Urinary bladder (tissue), 4 donors: ENCODE measurements around the gene TEC. TPM values are rescaled to one million over a fixed set of nuclear protein-coding genes. Genes with fewer than 3 reads are reported as not detected.

Experiments
- DNase-seq: peaks from one replicate; pipeline ENCODE4 v3.0.0-alpha.2; 2015; ENCODE audit errors: extremely low spot score
- H3K27ac ChIP-seq: one replicate; pipeline ENCODE4 v1.5.1; 2013; ENCODE audit warnings: low read depth, mild to moderate bottlenecking, moderate library complexity
- H3K36me3 ChIP-seq: one replicate; pipeline ENCODE4 v1.6.1; 2013; ENCODE audit warnings: mild to moderate bottlenecking, moderate library complexity; ENCODE audit not compliant: insufficient read depth
- H3K4me1 ChIP-seq: one replicate; pipeline ENCODE4 v1.6.1; 2013; ENCODE audit warnings: mild to moderate bottlenecking, moderate library complexity; ENCODE audit not compliant: insufficient read depth
- H3K4me3 ChIP-seq: one replicate; pipeline ENCODE4 v1.5.1; 2013; ENCODE audit warnings: low read depth, low read length
- WGBS: extraction: QIAGEN DNeasy Blood & Tissue Kit; methylation state at CpG from one replicate; pipeline ENCODE4 v1.1.7; 2013; 5-methylcytosine and 5-hydroxymethylcytosine counted together
- polyA plus RNA-seq: library from polyadenylated mRNA; stranded (reverse); fragments of 200-250 nt; gene quantifications from one replicate; pipeline ENCODE4 v1.2.3, GENCODE V29; 2013
- total RNA-seq: library from RNA; depleted of rRNA; stranded (reverse); fragments of >200 nt; gene quantifications from one replicate; pipeline ENCODE4 v1.2.3, GENCODE V29; 2014
- donor health status: healthy with polysubstance abuse.
- donor health status: healthy.

The TEC gene
- total and polyA plus RNA-seq, 2 donors: 0.67 to 2.6 TPM

DNA sequence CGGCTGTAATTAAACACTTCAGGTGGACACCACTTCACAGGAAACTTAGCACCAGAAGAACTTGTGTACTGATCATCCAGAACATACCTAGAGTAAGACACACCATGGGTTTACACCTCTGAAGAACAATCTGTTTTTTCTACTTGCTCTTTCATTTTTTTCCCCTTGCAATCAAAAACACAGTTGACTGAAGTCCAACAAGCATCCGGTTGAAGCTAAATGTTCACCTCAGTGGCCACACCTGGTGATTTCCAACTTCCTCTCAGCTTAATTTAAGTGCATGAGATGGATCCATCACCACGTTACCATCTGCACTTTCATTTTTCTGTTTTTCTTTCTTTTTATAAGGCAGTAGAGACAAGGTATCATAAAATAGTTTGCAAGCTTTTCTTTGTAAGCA is 130.7 kb downstream of the TEC start:
- Histone ChIP-seq H3K27ac (no peak overlapping the region), H3K4me3 (no peak overlapping the region), H3K4me1 (no peaks in the 10 kb centered on the region), H3K36me3 (peaks cover 4% of the 10 kb centered on the region)
- DNase-seq: no peak
- WGBS: 80% methylated on average over 3 of the region's 3 CpGs

DNA sequence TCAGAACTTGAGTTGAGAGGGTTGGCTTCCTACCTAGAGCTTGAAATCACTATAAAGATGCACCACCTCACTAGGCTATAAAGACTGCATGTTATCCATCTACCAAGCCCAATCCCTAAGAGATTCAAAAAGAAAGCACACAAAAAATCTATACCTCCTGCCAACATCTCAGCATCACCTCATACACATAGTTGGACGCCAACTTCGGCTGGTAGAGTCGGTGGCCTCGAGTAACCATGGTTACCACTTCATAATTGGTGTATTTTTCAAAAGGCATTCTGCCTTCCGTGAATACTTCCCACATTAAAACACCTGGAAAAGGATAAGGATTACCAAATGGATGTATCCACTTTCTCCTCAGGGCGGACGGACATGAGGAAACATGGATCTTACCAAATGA is 131.1 kb downstream of the TEC start:
- WGBS: 91% methylated on average over 7 of the region's 7 CpGs
- Histone ChIP-seq H3K4me1 (no peaks in the 10 kb centered on the region), H3K27ac (no peak overlapping the region), H3K36me3 (peaks cover 4% of the 10 kb centered on the region), H3K4me3 (no peak overlapping the region)
- DNase-seq: no peak

DNA sequence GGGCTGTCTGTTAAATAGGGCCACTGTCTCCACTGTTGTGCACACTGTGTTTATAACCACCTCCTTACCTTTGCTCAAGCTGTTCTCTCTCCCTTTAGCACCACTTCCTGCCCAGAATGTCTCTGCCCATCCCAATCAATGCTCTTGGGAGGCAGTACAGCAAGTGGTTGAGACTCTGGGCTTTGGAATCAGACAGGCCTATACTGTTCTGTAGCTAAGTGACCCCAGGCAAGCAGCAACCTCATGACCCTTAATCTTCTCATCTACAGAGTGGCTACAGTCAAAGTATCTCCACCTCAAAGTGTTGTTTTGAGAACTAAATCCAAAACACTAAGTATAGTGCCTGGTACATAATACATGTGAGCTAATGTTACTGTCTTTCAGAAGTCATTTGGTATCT is 131.8 kb downstream of the TEC start:
- no peak overlapping the region for H3K4me3 ChIP-seq
- peaks cover 4% of the 10 kb centered on the region for H3K36me3 ChIP-seq
- H3K27ac ChIP-seq: no peak overlapping the region
- no peak for DNase-seq
- H3K4me1 ChIP-seq: no peaks in the 10 kb centered on the region

DNA sequence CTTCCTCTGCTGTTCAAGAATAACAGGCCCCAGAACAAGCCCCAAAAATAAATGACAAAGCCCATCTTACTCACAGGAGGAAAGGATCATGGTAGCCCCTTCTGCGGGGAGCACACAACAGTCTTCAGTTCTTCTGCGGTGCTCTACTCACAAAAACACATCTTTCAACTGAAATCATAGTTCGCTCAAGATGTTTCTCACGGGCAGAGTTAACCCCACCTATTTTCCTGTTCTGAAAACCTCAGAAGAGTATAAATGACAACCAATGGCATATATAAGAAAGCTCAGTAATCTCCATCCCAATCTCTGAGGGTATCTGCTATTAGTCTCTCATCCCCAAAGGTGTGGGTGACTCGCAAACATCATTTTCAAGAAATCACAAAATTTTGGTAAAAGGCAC is 135.6 kb downstream of the TEC start, which contains the start of gene TXK:
Gene TXK, minus strand, starts transcription at position 170 of the 400 bp plus-strand sequence. Its CDS starts 80 bp downstream, at position 90.
- no peak for DNase-seq
- Histone ChIP-seq H3K27ac (no peak within 1 kb of the TSS), H3K4me3 (no peak within 1 kb of the TSS), H3K4me1 (no peaks in the 10 kb centered on the region), H3K36me3 (peaks cover 4% of the 10 kb centered on the region)
- WGBS: 86% methylated on average over 5 of the region's 5 CpGs

DNA sequence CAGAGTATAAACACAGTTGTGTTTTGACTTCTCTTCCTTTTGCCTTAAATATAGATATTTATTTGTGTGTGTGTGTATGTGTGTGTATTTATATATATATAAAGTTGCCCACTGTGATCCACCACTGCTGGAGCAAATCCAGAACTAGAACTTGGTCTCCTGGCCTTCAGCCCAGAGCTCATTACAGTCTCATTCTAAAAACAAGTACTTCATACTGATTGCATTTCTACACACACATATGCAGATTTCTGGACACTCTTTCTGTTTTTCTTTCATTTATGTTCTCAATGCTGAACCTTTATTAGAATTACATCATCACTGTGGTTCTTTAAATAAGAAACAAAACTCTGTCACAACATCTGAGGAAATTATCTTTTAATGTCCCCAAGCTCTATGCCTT is 136.0 kb downstream of the TEC start:
- H3K27ac ChIP-seq: no peak overlapping the region
- H3K4me3 ChIP-seq: no peak overlapping the region
- DNase-seq: no peak
- peaks cover 4% of the 10 kb centered on the region for H3K36me3 ChIP-seq
- H3K4me1 ChIP-seq: no peaks in the 10 kb centered on the region

DNA sequence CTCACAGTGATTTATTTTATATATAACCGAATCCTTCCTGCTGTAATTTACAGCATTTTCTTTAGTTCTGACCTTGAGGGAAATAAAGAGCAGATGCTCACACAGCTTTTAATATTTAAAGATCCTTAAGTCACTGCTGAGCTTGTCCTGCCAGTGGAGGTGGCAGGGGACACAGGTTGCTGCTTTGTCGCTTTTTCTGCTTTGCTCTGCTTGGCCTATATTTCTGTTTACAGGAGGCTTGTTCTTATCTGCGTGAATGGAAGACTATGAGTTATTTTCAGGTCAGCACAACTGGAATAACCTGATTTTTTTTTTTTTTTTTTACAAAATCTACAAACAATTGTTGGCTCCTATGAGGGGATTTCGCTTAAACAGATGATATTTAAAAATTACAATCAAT is 137.9 kb downstream of the TEC start:
- WGBS: 58% methylated on average over 4 of the region's 4 CpGs
- no peaks in the 10 kb centered on the region for H3K36me3 ChIP-seq

DNA sequence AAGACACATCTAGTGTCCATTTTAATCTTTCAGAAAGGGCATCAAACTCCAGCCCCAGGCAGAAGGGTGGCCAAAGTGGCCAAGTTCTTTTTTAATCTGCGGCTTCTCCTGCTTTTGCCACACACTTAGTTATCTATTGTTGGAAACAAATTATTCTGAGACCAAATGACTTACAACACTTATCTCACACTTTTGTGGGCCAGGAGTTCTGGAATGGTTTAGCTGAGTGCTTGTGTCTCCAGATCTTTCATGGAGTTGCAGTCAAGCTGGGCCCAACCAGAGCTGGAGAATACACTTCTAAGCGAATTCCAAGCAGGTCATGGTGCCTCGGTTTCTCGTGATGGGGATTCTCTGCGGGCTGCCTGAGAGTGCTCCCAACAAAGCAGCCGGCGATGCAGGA is 139.5 kb downstream of the TEC start:
- no peak overlapping the region for H3K27ac ChIP-seq
- no peak for DNase-seq
- peaks cover 1% of the 10 kb centered on the region for H3K4me1 ChIP-seq
- no peak overlapping the region for H3K4me3 ChIP-seq
- no peaks in the 10 kb centered on the region for H3K36me3 ChIP-seq
- 96% methylated on average over 7 of the region's 7 CpGs for WGBS

More for the DNA sequence above, 137.9 kb downstream of the TEC start:
- peaks cover 1% of the 10 kb centered on the region for H3K4me1 ChIP-seq
- no peak overlapping the region for H3K27ac ChIP-seq
- no peak overlapping the region for H3K4me3 ChIP-seq
- no peak for DNase-seq

DNA sequence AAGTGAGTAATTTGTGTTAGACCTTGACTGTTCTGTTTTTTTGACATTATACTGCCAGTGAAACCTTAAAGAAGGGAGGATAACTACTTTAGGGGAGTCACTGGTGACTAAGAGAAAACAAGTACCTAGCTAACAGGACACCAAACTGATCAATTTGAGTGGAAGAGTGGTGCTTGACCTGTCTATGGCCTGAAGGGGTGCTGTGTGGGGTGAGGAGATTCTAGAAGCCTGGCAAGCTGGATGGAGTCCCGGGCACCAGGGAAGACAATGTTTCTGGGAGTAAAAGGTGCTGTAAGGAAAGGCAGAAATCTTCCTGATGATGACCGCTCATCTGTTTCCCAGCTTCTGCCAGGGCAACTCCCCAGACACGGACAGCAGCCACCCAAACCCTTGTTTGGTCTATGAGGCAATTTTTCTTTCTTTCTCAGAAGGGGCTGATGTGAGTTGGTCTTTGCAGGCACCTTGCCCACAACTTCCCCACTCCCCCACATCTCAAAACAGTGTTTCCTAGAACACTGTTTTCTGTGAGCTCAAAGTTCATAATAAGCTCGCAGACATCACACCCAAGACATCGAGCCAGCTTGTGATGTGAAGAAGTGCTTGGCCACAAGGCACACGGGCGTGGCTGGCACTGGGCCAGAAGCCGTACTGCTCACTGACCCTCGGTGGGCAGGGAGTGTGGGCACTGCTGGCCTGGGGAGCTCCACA is 140.2 kb downstream of the TEC start:
- Histone ChIP-seq H3K4me3 (no peak overlapping the region), H3K4me1 (peaks cover 1% of the 10 kb centered on the region), H3K36me3 (no peaks in the 10 kb centered on the region), H3K27ac (no peak overlapping the region)
- WGBS: 61% methylated on average over 9 of the region's 9 CpGs
- DNase-seq: no peak

DNA sequence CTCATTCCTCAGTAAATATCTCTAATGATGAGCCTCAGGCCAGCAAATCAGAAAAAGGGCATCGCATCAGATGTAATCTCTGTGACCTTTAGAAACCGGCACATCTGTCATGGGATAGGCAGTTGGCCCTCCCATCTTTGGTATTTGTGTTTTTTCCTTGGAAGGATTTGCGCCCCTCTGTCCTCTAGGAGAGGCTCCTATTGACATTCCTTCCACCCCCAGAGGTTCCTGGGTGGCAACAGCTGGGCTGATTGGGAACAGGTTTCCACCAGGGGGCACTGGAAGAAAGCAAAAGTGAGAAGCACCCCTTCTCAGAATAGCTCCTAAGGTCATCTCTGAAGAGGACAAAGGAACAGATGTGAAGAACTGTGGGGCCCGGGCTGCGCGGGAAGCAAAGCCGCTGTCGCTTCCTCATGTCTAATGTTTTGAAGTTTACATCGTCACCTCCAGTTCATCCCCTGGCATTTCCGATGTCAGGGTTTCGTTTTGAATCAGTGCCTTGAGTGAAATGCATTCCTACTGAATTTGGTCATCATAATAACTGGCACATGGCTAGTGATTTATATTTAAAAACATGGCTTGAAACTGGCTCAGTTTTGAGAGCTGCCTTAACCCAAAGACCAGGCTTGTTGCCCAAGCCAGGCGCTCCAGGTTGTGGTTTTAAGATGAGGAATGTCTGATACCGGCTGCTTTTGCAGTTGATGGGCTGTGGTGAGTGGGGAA is 141.8 kb downstream of the TEC start:
- 13% methylated on average over 13 of the region's 13 CpGs for WGBS
- no peaks in the 10 kb centered on the region for H3K36me3 ChIP-seq
- H3K4me3 ChIP-seq: peak overlapping the region; percentile 10
- DNase-seq: no peak
- no peak overlapping the region for H3K27ac ChIP-seq
- H3K4me1 ChIP-seq: peaks cover 1% of the 10 kb centered on the region

DNA sequence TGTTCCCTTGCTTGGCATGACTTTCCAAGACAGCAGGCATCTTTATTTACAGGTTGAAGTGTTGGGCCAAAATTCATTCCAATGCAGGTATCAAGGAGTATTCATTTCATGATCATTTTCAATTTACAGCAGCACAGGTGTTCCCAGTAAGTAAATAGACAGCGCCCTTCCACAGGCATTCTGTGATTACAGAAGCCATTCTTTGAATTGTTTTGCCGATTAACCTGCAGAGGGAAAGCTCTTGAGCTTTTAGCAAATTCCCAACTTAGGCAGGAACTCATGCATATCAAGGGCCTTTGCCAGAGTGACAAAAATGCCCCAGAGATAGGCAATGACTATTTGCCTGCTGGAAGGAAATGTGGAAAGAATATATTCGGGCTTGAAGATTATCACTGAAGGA is 142.4 kb downstream of the TEC start:
- DNase-seq: no peak
- no peak overlapping the region for H3K27ac ChIP-seq
- 41% methylated on average over 3 of the region's 3 CpGs for WGBS
- peaks cover 1% of the 10 kb centered on the region for H3K4me1 ChIP-seq
- H3K36me3 ChIP-seq: no peaks in the 10 kb centered on the region
- no peak overlapping the region for H3K4me3 ChIP-seq

DNA sequence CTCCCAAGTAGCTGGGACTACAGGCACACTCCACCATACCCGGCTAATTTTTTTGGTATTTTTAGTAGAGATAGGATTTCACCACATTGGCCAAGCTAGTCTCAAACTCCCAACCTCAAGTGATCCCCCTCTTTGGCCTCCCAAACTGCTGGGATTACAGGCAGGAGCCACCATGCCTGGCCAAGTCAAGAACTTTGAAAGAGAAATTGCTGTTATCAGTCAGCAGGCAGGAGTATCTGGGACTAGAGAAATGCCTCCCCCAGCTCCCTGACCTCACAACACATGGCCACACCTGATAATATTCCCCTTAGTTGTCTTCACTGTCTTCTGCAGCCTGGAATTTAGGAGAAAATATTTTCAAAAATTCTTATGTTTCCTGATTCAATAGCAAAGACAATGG is 143.0 kb downstream of the TEC start:
- H3K27ac ChIP-seq: no peak overlapping the region
- no peak overlapping the region for H3K4me3 ChIP-seq
- WGBS: 93% methylated on average over 1 of the region's 1 CpG
- no peaks in the 10 kb centered on the region for H3K36me3 ChIP-seq
- H3K4me1 ChIP-seq: peaks cover 1% of the 10 kb centered on the region
- no peak for DNase-seq

DNA sequence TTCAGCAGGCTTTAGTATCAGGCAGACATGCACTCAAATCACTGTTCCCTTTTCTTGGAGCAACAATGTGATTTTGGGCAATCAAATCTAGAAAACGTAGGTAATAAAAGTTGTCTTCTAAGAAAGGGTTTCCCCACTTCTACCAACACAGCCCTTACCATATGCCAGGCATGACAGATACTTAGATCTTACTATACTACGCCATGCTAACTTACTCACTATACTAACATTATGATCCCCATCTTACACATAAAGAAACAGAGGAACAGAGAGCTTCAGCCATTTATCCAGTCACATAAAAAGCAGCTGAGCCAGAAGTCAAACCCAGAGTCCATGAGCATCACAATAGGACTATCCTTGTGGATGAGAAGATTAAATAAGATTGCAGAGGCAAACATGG is 144.8 kb downstream of the TEC start:
- no peaks in the 10 kb centered on the region for H3K36me3 ChIP-seq
- H3K27ac ChIP-seq: no peak overlapping the region
- peaks cover 1% of the 10 kb centered on the region for H3K4me1 ChIP-seq
- no peak overlapping the region for H3K4me3 ChIP-seq
- no peak for DNase-seq
- 73% methylated on average over 2 of the region's 2 CpGs for WGBS

DNA sequence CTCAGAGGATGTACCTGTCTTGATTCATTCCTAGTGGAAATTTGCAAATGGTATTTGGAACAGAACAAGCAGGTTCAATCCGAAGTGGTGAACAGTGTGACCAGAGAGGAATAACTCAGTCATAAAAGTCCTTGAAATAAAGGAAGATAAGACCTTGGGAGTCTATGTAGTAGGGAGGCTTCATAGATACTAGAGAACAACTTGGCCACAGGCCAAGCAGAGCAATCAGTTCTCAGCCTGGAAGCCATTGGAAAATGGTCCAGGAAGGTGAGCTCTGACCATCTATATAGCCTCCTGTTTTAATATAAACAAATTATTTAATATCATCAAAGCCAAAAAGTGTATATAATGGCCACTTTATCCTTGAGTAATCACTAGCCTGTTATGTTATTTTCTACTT is 146.9 kb downstream of the TEC start:
- Histone ChIP-seq H3K27ac (no peak overlapping the region), H3K36me3 (no peaks in the 10 kb centered on the region), H3K4me3 (no peak overlapping the region), H3K4me1 (no peaks in the 10 kb centered on the region)
- no peak for DNase-seq
- 69% methylated on average over 1 of the region's 1 CpG for WGBS

DNA sequence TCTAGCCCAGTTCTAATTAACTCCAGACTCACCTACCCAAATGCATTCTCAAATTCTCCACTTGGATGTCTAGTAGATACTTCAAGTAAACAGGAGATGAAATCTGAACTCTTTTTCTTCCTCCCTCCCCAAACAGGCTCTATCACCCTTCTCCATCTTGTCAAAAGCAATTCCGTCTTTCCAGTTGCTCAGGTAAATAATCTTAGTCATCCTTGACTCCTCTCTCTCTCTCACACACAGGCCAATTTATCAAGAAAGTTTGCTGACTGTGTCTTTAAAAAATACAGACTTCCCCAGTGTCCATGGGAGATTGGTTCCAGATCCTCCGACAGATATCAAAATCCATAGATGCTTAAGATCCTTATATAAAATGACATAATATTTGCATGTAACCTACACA is 148.5 kb downstream of the TEC start:
- no peak for DNase-seq
- Histone ChIP-seq H3K4me3 (no peak overlapping the region), H3K36me3 (no peaks in the 10 kb centered on the region), H3K4me1 (no peaks in the 10 kb centered on the region), H3K27ac (no peak overlapping the region)
- WGBS: 67% methylated on average over 2 of the region's 2 CpGs
